ENCODE measurements around the gene COPA. TPM values are rescaled to one million over a fixed set of nuclear protein-coding genes. Genes with fewer than 3 reads are reported as not detected.

The COPA gene
- total and polyA plus RNA-seq, 12 donors, result 48.2 to 122 (median 109) TPM

- peaks cover 0 to 7% (median 0%) of the 10 kb centered on the region in 9 donors for H3K36me3 ChIP-seq
- WGBS, 2 donors, result 95 to 100% methylated on average over 1 of the region's 1 CpG
- no peaks in the 10 kb centered on the region for H3K4me1 ChIP-seq
- H3K27ac ChIP-seq, result no peak overlapping the region
- TF ChIP-seq CTCF (IDR thresholded peaks at IDR 0.05), result no peak
- H3K9me3 ChIP-seq, result no peaks in the 10 kb centered on the region
- no peak overlapping the region for H3K4me3 ChIP-seq
- intact Hi-C loops (cut with DNase I), result loop anchor here in 1 of 10 donors (10.0 kb wide), 1 partner anchor 414 kb away; no protein-coding TSS in a partner anchor
- no peak for ATAC-seq
- DNase-seq, result no peak
- no peaks in the 10 kb centered on the region for H3K27me3 ChIP-seq
These were observed 72.0 kb downstream of the COPA start for GRCh38 chr1:160271025-160271424.

- intact Hi-C loops (cut with DNase I), result no loop called here
- H3K4me3 ChIP-seq, result no peak overlapping the region
- no peaks in the 10 kb centered on the region for H3K36me3 ChIP-seq
- no peaks in the 10 kb centered on the region for H3K9me3 ChIP-seq
- ATAC-seq (no peak), DNase-seq (no peak)
- WGBS, 2 donors, result 75 to 87% methylated on average over 10 of the region's 10 CpGs
- no peaks in the 10 kb centered on the region for H3K27me3 ChIP-seq
- H3K27ac ChIP-seq, result no peak overlapping the region
- no peak for TF ChIP-seq CTCF (IDR thresholded peaks at IDR 0.05)
- H3K4me1 ChIP-seq, result peaks cover 0 to 9% (median 5%) of the 10 kb centered on the region in 9 donors
These were observed 75.6 kb downstream of the COPA start for GRCh38 chr1:160267284-160267991.

- H3K4me3 ChIP-seq, result no peak overlapping the region
- intact Hi-C loops (cut with DNase I), result loop anchor here in 1 of 10 donors (5.0 kb wide), 1 partner anchor 58 kb away; the partner anchor contains the start of gene PEA15
- H3K36me3 ChIP-seq, result no peaks in the 10 kb centered on the region
- ATAC-seq, result no peak
- H3K27me3 ChIP-seq, result no peaks in the 10 kb centered on the region
- no peaks in the 10 kb centered on the region for H3K9me3 ChIP-seq
- DNase-seq, result no peak
- no peak for TF ChIP-seq CTCF (IDR thresholded peaks at IDR 0.05)
- H3K27ac ChIP-seq, result no peak overlapping the region
- H3K4me1 ChIP-seq, result peaks cover 0 to 27% (median 20%) of the 10 kb centered on the region in 9 donors
- WGBS, 2 donors, result 85 to 87% methylated on average over 4 of the region's 4 CpGs
These were observed 78.2 kb downstream of the COPA start for GRCh38 chr1:160264795-160265307.

GRCh38 chr1:160261893-160262794, 80.9 kb downstream of the COPA start, which contains the start of gene DCAF8:
Gene DCAF8 (minus strand): TSS chr1:160262549. CDS start chr1:160244008, 18,541 bp downstream.
- Histone ChIP-seq H3K4me1 (peaks cover 0 to 51% (median 45%) of the 10 kb centered on the region in 9 donors), H3K27ac (peak within 1 kb of the TSS; percentile 89 to 99 (median 97)), H3K36me3 (peaks cover 0 to 14% (median 0%) of the 10 kb centered on the region in 9 donors), H3K27me3 (no peaks in the 10 kb centered on the region), H3K9me3 (no peaks in the 10 kb centered on the region), H3K4me3 (peak within 1 kb of the TSS; percentile 65 to 100 (median 78))
- 0 to 1% methylated on average over 66 to 67 of the region's 67 CpGs for WGBS, 2 donors
- intact Hi-C loops (cut with DNase I), result loop anchor here in 1 of 10 donors (5.0 kb wide), 1 partner anchor 55 kb away; the partner anchor contains the start of gene PEA15
- ATAC-seq, result peak; percentile 98 to 99 (median 98)
- DNase-seq, result peak; percentile 99
- no peak for TF ChIP-seq CTCF (IDR thresholded peaks at IDR 0.05)

Measured in heart right ventricle (tissue), 16 donors.